ENCODE data around the gene NHERF2.

DNA sequence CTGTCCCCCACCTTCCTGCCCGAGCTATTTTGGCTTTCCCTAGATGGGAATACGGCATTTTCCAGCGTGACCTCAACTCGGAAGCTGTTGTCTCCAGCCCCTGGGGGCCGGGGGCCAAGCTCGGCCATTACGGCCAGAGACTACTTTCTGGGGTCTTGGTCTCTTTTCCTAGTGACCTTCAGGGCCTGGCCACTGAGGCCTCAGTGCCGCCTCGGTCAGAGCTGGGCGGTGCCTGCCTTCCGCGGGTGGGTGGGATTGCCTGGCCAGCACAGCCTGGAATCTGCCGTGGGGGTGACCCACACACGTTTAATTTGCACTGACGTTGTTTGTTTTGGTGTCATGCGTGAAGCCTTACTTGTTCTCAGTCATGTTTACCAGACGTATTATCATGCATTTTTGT, 50.3 kb downstream of the NHERF2 start:
- TF ChIP-seq, protein P1, sequence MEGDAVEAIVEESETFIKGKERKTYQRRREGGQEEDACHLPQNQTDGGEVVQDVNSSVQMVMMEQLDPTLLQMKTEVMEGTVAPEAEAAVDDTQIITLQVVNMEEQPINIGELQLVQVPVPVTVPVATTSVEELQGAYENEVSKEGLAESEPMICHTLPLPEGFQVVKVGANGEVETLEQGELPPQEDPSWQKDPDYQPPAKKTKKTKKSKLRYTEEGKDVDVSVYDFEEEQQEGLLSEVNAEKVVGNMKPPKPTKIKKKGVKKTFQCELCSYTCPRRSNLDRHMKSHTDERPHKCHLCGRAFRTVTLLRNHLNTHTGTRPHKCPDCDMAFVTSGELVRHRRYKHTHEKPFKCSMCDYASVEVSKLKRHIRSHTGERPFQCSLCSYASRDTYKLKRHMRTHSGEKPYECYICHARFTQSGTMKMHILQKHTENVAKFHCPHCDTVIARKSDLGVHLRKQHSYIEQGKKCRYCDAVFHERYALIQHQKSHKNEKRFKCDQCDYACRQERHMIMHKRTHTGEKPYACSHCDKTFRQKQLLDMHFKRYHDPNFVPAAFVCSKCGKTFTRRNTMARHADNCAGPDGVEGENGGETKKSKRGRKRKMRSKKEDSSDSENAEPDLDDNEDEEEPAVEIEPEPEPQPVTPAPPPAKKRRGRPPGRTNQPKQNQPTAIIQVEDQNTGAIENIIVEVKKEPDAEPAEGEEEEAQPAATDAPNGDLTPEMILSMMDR (IDR thresholded peaks at IDR 0.05) = no peak
- TF ChIP-seq POLR2A (IDR thresholded peaks at IDR 0.05) = no peak

All from uterus (tissue), 2 donors.